GM19467 (cell line): ENCODE results near the gene GNAI2.
"Not testable (repeated sequence)": the region's sequence is repeated elsewhere in the genome, so short reads cannot be mapped to it uniquely, and the experiment has no call there.

Source experiments
- ATAC-seq: cut with Tn5 transposase; IDR thresholded peaks from one replicate; pipeline ENCODE4 v1.9.1; 2021; ENCODE audit warnings: mild to moderate bottlenecking, moderate library complexity; ENCODE audit not compliant: unreplicated experiment

The GNAI2 gene

DNA sequence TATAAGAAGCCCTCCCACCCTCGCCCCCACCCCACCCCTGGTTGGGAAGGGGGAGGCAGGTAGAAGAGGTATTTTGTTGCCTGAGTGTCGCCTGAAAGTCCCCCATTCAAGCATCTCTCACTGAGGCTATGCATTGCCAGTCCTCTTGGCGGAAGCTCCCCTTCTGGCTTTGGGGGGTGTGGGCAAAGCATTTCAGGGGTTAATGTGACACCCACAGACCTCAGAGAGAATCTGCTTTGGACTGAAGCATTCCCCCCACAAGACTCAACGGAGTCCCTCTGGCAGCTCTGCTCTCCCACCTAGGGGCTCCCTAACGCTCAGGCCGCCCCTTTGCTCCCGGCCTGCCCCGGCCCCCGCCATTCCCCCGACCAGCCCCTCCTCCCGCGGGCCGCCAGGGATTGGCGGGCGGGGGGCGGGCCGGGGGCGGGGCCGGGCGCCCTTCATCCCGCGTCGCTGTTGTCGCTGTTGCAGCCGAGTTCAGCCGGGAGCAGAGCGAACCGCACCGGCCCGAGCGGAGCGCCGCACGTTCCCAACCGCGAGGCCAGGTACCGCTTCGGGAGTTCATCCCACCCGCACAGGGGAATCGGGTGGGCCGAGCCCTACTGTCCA, 31.1 kb upstream of the GNAI2 start, which contains the start of gene SLC38A3:
TSS of gene SLC38A3 (plus strand) at position 468 of the 609 bp plus-strand sequence. CDS start 8,929 bp downstream, outside the sequence.
- ATAC-seq, result no peak

- no peak for ATAC-seq
Observed at GRCh38 chr3:50205413-50206276, 30.4 kb upstream of the GNAI2 start.

DNA sequence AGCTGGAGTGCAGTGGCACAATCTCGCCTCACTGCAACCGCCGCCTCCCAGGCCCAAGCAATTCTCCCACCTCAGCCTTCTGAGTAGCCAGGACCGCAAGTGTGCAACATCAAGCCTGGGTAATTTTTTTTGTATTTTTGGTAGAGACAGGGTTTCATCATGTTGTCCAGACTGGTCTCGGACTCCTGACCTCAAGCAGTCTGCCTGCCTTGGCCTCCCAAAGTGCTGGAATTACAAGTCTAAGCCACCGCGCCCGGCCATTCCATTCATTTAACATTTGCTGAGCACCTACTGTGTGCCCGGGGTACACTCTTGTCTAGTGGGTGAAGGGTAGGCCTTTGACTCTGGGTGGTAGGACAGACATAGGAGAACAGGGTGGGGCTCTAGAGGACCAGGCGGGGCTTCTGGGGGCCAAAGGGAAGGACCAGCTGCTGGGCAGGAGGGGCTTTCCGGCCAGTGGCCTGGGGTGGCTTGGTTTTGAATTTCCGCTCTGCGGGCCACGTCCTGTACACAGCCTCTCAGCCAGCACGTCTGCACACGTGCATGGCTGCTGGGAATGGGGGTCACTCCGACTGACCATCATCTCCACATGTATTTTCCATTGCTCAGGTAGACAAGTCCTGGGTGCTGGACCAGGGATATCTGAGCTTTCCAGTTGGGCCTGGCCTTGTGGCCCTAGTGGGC, 28.5 kb upstream of the GNAI2 start:
- ATAC-seq, result no peak

GRCh38 chr3:50208677-50209344, 27.2 kb upstream of the GNAI2 start:
- ATAC-seq, result no peak

DNA sequence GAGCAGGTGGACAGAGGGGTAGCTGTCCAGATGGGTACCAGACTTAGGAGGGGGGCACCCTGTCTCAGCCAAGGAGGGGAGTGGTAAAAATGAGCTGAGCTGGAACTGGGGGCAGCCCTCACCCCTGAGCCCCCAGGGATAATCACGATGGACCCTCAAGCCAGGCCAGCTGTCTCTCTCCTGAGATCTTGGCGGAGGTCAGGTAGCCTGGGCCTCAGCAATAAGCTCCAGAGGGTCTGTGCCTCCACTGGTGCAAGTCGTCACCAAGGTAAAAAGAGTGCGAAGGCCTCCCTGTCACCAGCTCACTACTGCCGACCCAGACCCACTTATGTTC, 25.9 kb upstream of the GNAI2 start:
- no peak for ATAC-seq

DNA sequence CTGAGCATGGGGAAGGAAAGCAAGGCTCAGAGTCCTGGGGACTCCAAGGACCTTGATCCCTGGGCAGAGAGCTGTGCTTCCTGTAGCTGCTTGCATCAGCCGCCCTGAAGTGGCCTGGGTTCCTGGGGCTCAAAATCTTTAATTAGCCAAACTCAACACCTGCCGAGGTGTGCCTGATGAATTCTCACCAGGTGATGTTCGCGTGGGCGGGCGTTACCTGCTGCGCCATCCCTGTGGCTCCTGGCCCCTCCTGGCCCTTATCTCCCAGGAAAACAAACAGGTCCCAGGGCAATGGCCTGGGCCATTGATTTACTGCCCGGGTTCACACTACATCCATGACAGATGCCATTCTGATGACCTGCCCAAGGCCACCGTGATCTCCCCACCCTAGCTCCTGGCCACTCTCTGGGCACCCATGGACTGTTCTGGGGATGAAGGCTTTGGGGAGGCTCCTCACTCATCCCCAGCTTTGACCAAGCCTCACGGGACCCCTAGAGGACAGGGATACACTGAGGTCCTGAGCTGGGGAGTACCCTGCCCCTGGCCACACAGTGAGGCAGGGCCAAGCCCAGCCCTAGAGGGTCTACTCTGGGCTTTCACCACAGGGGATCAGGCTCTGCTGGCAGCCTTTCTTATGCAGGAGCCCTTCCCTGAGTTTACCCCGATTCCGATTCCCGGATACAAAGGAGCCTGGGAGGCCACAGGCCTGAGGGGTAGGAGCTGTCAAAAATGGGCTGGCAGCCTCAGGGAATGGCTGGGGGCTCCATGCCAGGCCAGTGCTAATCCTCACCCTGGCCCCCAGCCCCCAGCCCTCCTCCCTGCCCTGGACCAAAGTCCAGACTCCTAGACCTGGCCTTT, 25.3 kb upstream of the GNAI2 start:
- no peak for ATAC-seq

- not testable (repeated sequence) for ATAC-seq
Observed at GRCh38 chr3:50211368-50211717, 24.7 kb upstream of the GNAI2 start.

- no peak for ATAC-seq
Observed at GRCh38 chr3:50211930-50212329, 24.1 kb upstream of the GNAI2 start.

DNA sequence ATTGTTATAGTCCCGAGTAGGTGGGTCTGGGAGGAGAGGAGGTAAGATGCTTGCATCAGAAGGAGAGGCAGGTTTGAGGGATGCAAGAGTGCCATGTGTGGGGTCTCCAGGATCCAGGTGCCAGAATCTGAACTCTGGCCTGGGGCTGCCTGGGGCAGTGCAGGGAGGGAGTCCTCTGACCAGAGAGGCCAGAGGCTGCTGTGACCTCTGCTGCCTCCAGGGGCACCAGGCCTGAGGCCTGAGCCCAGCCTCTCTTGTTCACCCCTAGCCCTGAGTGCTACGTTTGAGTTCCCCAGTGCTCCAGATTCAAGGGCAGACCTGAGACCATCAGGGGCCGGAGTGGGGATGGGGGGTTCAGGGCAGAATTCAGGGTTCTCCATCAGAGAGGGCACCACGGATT, 23.5 kb upstream of the GNAI2 start:
- ATAC-seq, result no peak

- no peak for ATAC-seq
Observed at GRCh38 chr3:50212971-50213370, 23.0 kb upstream of the GNAI2 start.

DNA sequence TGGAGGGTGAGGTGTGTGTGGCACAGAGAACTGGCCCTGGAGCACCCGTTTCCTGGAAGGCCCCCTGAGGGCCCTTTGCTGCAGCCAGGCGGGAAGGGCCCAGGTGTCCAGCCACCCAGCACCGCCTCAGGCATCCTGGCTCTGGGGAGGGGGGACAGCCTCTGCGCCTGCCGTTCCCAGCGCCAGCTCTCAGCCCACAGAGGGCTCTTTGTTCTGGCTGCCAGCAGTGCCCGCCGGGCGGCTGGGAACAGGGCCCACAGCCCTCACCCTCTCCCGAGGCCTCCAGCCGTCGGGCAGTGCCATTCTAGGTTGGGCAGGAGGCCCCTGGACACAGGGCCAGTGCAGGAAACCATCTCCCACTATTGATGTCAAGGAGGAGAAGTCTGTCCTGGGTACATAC, 22.6 kb upstream of the GNAI2 start:
- ATAC-seq, result no peak

- no peak for ATAC-seq
Observed at GRCh38 chr3:50214824-50215223, 21.2 kb upstream of the GNAI2 start.

- no peak for ATAC-seq
Observed at GRCh38 chr3:50215529-50215928, 20.5 kb upstream of the GNAI2 start.

GRCh38 chr3:50217681-50218080, 18.3 kb upstream of the GNAI2 start:
- no peak for ATAC-seq

DNA sequence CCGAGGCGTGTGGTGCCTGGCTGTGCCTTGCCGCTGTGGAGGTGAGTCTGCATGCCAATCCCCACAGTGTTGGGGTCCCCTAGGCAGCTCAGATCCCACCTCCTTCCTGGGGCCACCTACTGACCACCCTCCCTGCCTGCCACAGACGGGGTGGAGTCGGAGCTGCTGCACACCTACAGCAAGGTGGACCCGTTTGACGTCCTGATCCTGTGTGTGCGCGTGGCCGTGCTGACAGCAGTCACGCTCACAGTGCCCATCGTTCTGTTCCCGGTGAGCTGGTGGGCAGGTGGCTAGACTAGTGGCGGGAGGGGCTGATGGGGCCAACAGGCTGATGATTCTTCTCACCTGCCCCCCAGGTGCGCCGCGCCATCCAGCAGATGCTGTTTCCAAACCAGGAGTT, 17.6 kb upstream of the GNAI2 start:
- no peak for ATAC-seq

DNA sequence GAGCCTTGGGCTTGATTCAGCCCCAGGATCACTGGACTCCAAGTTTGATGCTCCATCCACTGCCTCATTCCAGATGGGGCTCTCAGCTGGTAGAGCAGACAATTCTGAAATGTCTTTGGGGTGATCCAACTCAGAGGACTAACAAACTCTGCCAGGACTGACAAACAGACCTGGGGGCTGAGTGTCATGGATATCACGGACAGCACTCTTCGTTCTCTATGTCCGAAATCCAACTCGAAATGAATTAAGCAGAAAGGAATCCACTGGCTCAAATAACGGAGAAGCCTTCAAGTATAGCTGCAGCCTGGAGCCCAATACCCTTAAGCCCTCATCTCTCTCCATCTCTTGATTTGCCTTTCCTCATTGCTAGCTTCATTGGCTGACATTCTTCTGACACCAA, 16.7 kb upstream of the GNAI2 start:
- ATAC-seq, result no peak

DNA sequence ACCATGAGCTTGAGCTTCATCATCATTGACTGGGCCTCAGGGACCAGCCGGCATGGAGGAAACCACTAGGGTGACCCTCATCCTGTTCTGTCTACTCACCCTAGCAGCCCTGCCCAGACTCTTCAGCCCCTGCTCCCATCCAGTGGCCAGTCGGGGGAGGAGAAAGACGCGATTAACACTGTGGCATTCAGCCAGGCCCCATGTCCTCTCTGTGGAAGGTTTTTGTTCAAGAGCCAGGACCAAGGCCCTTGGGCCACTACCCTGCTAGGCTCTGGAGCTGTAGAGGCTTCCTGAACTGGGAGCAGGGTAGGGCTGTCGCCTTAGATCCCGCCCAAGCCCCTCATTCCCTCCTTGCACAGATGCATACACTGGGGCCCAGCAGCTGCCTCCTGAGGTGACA, 15.9 kb upstream of the GNAI2 start:
- no peak for ATAC-seq

GRCh38 chr3:50221051-50221410, 15.0 kb upstream of the GNAI2 start:
- ATAC-seq, result no peak

DNA sequence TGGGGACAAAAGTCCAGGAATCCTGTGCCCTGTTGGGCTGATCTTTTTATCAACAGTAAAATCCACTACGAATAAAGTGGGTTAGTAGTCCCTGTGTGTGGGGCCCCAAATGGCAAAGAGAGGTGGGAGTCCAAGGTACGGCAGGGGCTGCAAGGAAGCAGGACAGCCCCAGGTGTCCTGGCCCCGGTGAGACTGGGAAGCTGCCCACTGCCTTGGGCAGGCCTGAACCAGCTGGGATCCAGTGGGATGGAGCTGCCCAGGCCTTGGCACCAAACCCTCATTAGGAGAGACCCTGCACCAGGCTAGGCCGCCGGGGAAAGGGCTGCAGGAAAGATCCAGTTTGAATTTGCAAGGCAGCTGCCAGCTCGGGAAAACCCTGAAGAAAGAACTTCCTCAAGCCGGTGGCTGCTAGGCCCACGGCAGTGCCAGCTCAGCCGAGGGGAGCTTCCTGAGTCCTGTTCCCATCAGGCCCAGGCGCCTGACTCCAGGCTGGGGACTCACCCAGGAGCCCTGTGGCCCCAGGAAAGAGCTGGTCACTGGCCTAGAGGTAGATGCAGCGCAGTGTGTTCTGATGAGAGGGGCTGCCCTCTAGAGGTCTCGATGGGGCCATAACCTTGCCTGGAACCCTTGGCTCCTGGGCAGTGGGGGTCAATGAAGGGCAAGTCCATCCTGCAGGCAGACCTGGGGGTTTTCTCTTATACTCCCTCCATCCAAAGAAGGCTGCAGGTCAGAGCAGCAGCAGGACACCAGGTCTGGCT, 14.4 kb upstream of the GNAI2 start:
- no peak for ATAC-seq

DNA sequence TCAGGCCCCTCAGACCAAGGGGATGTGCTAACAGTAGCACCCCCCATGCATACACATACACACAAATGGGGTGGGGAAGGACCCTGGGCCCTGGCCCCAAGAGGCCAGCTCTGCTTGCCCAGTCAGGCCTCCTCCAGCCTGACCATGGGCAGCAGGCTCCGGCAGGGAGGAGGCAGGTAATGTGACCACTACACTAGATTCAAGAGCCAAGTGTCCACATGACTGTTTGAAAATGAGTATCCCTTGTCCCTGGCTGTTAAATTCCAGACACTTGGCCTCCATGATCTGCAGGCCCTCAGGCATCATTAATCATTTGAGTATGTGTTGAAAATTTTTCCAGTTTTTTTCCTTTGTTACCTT, 13.9 kb upstream of the GNAI2 start:
- ATAC-seq, result no peak
